ENCODE data around the gene VPS41.

- TF ChIP-seq CTCF (conservative IDR thresholded peaks at IDR 0.05 in 1 of 2, IDR thresholded peaks at IDR 0.05 in 1 of 2; ENCODE audit: extremely low read depth in 1 of 2, insufficient read depth in 1 of 2, low read depth in 1 of 2, low read length in 2 of 2) (no peak), EZH2 (IDR thresholded peaks at IDR 0.05; ENCODE audit: borderline replicate concordance, low read length) (no peak)
These were observed 91.5 kb downstream of the VPS41 start for GRCh38 chr7:38817526-38817925.

Data from mammary epithelial cell (primary cell).